Vagina (tissue), 2 donors: Measurements from ENCODE around the gene ARHGAP21. TPM values are rescaled to one million over a fixed set of nuclear protein-coding genes. Genes with fewer than 3 reads are reported as not detected.

Experiments used
- DNase-seq, 2 donors: peaks; one replicate each; pipeline ENCODE4 v3.0.0-alpha.2; 2017; ENCODE audit errors: extremely low spot score in 2 of 2
- H3K27ac ChIP-seq: fragments of 200-600 bp; sonication (generic); one replicate; pipeline ENCODE4 v1.5.1; 2019
- H3K27me3 ChIP-seq: fragments of 200-600 bp; sonication (generic); one replicate; pipeline ENCODE4 v1.5.1; 2019
- H3K36me3 ChIP-seq, 2 donors: fragments of 200-600 bp; sonication (generic); one replicate each; pipeline ENCODE4 v1.5.1; 2017 to 2019
- H3K4me1 ChIP-seq: fragments of 200-600 bp; sonication (generic); one replicate; pipeline ENCODE4 v1.5.1; 2019
- H3K4me3 ChIP-seq, 2 donors: fragments of 200-600 bp; sonication (generic); 1 replicate in 1 of 2; 2 replicates in 1 of 2; pipeline ENCODE4 v1.5.1; 2016 to 2019
- H3K9me3 ChIP-seq: fragments of 200-600 bp; sonication (generic); one replicate; pipeline ENCODE4 v1.5.1; 2019
- POLR2A ChIP-seq, 2 donors: fragments of 450-650 bp; IDR thresholded peaks; one replicate each; pipeline ENCODE4 v1.6.1; 2017; ENCODE audit warnings: antibody characterized with exemption in 2 of 2, mild to moderate bottlenecking in 2 of 2, moderate library complexity in 2 of 2
- POLR2AphosphoS5 ChIP-seq, 2 donors: sonication (generic); formaldehyde crosslinking; IDR thresholded peaks; one replicate each; pipeline ENCODE4 v1.9.0; 2017; ENCODE audit warnings: antibody characterized with exemption in 2 of 2, mild to moderate bottlenecking in 2 of 2, low read depth in 1 of 2; ENCODE audit not compliant: insufficient read depth in 1 of 2
- intact Hi-C: fragments of 100-400 bp; cut with DNase I; formaldehyde crosslinking; loops from one replicate; pipeline ENCODE4 v1.15.1; 2023
- total RNA-seq: library from RNA; depleted of rRNA; stranded (reverse); fragments of >200 nt; gene quantifications from one replicate; pipeline ENCODE4 v1.2.3, GENCODE V29; 2016
- TF ChIP-seq, protein P1 (sequence below), 3 experiments: fragments of 450-650 bp in 2 of 3; fragments of 200-600 bp in 1 of 3; sonication (generic) in 1 of 3; IDR thresholded peaks; one replicate each; pipeline ENCODE4 v1.5.1; 2017 to 2019; ENCODE audit warnings: antibody characterized with exemption in 3 of 3, mild to moderate bottlenecking in 2 of 3, moderate library complexity in 2 of 3

The ARHGAP21 gene
- total RNA-seq, 1 donor from 2014 or later: 43.0 TPM

DNA sequence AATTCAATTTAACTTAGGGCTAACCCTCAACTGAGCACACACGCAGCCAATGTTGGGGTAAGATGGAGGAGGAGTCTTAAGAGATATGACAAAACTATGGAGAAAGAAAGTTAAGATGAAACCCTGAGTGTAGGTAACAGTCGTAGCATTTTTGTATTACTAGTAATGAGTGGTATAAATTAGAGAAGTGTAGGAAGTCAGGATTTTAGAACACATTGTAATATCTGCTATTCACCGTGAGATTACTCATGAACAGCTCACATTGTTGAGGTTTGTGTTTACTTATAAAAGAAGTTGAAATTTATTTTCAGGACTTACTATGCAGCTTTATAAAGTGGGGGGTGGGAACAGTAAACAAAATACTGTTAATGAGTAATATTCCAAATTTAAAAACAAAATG lies 107.2 kb downstream of the ARHGAP21 start:
- intact Hi-C loops: no loop called here
- peaks cover 0 to 4% of the 10 kb centered on the region in 2 donors for H3K36me3 ChIP-seq
- TF ChIP-seq POLR2AphosphoS5 (IDR thresholded peaks at IDR 0.05; ENCODE audit: insufficient read depth in 1 of 2, low read depth in 1 of 2) (no peak), POLR2A (IDR thresholded peaks at IDR 0.05) (no peak)
- TF ChIP-seq, protein P1, sequence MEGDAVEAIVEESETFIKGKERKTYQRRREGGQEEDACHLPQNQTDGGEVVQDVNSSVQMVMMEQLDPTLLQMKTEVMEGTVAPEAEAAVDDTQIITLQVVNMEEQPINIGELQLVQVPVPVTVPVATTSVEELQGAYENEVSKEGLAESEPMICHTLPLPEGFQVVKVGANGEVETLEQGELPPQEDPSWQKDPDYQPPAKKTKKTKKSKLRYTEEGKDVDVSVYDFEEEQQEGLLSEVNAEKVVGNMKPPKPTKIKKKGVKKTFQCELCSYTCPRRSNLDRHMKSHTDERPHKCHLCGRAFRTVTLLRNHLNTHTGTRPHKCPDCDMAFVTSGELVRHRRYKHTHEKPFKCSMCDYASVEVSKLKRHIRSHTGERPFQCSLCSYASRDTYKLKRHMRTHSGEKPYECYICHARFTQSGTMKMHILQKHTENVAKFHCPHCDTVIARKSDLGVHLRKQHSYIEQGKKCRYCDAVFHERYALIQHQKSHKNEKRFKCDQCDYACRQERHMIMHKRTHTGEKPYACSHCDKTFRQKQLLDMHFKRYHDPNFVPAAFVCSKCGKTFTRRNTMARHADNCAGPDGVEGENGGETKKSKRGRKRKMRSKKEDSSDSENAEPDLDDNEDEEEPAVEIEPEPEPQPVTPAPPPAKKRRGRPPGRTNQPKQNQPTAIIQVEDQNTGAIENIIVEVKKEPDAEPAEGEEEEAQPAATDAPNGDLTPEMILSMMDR (IDR thresholded peaks at IDR 0.05): no peak

DNA sequence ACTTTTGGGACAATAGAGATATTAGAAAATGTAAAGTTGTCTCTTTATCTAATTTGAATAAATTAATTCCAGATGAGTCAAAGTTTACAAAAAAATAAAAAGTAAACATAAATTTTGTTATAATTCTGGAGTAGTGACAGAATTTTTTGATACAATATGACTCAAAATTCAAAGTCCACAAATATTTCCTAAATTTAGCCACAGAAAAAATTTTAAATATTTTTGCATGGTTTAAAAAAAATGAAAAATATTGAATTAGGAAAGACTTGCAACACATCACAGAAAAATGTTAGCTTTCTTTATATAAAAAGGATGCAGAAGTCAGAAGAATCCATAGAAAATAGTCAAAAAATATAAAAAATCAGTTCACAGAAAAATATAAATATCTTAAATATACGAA lies 117.7 kb downstream of the ARHGAP21 start:
- H3K27me3 ChIP-seq: no peaks in the 10 kb centered on the region
- H3K36me3 ChIP-seq: peaks cover 0 to 33% of the 10 kb centered on the region in 2 donors
- H3K4me1 ChIP-seq: no peaks in the 10 kb centered on the region
- no peak for DNase-seq
- H3K27ac ChIP-seq: no peak overlapping the region
- TF ChIP-seq POLR2A (IDR thresholded peaks at IDR 0.05) (no peak), POLR2AphosphoS5 (IDR thresholded peaks at IDR 0.05; ENCODE audit: insufficient read depth in 1 of 2, low read depth in 1 of 2) (no peak)
- TF ChIP-seq, protein P1 (IDR thresholded peaks at IDR 0.05): no peak
- H3K9me3 ChIP-seq: no peaks in the 10 kb centered on the region
- intact Hi-C loops: no loop called here
- no peak overlapping the region for H3K4me3 ChIP-seq

More for the DNA sequence above, 107.2 kb downstream of the ARHGAP21 start:
- no peaks in the 10 kb centered on the region for H3K27me3 ChIP-seq
- H3K27ac ChIP-seq: no peak overlapping the region
- DNase-seq: no peak
- no peak overlapping the region for H3K4me3 ChIP-seq
- H3K4me1 ChIP-seq: no peaks in the 10 kb centered on the region
- no peaks in the 10 kb centered on the region for H3K9me3 ChIP-seq

DNA sequence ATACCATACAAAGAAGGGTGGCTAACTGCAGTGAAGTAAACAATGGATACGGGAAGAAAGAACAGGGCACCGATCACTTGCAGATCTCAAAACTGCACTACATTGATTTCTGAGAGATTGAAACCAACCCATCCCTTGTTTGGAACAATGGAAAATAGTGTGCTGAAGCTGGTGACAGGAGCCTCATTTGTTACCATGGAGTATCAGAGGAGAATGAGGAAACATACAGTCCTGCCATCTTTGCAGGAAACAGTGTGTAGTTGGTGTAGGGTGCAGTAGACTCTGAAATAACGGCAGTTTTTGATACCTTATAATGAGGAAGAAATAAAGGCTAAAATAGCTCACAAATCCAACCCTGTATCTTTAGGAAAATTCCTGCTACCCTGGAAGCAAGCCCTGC lies 118.5 kb downstream of the ARHGAP21 start:
- Histone ChIP-seq H3K4me3 (no peak overlapping the region), H3K4me1 (no peaks in the 10 kb centered on the region), H3K9me3 (no peaks in the 10 kb centered on the region), H3K27ac (no peak overlapping the region), H3K36me3 (peaks cover 0 to 36% of the 10 kb centered on the region in 2 donors), H3K27me3 (no peaks in the 10 kb centered on the region)
- intact Hi-C loops: no loop called here
- TF ChIP-seq POLR2AphosphoS5 (IDR thresholded peaks at IDR 0.05; ENCODE audit: insufficient read depth in 1 of 2, low read depth in 1 of 2) (no peak), POLR2A (IDR thresholded peaks at IDR 0.05) (no peak)
- TF ChIP-seq, protein P1 (IDR thresholded peaks at IDR 0.05): no peak
- DNase-seq: no peak

DNA sequence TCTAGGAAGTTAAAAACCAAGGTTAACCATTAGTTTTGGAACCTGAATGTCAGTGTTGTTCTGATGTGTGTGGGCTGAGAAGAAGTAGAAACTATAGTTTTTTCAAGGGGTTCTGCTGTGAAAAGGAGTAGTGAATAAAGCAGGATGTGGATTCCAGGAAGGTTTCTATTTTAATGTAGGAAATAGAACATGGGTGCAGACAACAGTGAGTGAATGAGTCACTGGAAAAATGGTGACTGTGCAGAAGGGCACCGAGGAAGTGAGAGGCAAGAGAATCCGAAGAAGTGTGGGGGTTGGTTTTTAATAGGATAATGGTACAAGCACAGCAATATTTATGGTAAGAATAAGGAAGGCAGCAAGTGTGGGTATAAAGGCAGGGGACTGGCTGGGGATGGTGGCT lies 120.4 kb downstream of the ARHGAP21 start:
- peaks cover 0 to 54% of the 10 kb centered on the region in 2 donors for H3K36me3 ChIP-seq
- DNase-seq: no peak
- intact Hi-C loops: no loop called here

DNA sequence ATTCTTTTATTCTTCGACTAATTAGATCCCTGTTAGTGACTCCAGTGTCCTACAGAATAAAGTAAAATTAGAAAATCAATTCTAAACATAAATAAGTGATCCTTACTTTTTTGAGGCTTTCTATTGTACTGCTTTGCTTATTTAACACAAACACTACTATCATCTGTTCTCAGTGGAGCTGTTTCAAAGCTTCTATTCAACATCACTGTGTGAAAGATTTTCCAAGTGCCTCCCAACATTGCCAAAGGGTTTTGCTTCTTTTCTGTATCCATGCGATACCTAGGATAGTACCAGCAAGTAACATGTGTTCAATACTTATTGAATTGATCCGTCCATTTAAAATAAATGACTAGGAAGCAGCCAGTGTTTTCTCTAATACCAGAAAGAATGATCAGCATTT lies 125.7 kb downstream of the ARHGAP21 start:
- Histone ChIP-seq H3K4me3 (no peak overlapping the region), H3K4me1 (no peaks in the 10 kb centered on the region), H3K9me3 (no peaks in the 10 kb centered on the region), H3K27me3 (no peaks in the 10 kb centered on the region), H3K36me3 (peaks cover 0 to 80% of the 10 kb centered on the region in 2 donors), H3K27ac (no peak overlapping the region)
- intact Hi-C loops: no loop called here
- no peak for DNase-seq
- TF ChIP-seq, protein P1 (IDR thresholded peaks at IDR 0.05): no peak

More for the DNA sequence above, 120.4 kb downstream of the ARHGAP21 start:
- TF ChIP-seq POLR2AphosphoS5 (IDR thresholded peaks at IDR 0.05; ENCODE audit: insufficient read depth in 1 of 2, low read depth in 1 of 2) (no peak), POLR2A (IDR thresholded peaks at IDR 0.05) (no peak)
- TF ChIP-seq, protein P1 (IDR thresholded peaks at IDR 0.05): no peak
- no peak overlapping the region for H3K27ac ChIP-seq
- H3K9me3 ChIP-seq: no peaks in the 10 kb centered on the region
- no peak overlapping the region for H3K4me3 ChIP-seq
- no peaks in the 10 kb centered on the region for H3K27me3 ChIP-seq
- H3K4me1 ChIP-seq: no peaks in the 10 kb centered on the region
